Fibroblast of skin of abdomen (primary cell): ENCODE measurements around the gene TMEM167B. TPM values are rescaled to one million over a fixed set of nuclear protein-coding genes. Genes with fewer than 3 reads are reported as not detected.
"Not testable (repeated sequence)": the region's sequence is repeated elsewhere in the genome, so short reads cannot be mapped to it uniquely, and the experiment has no call there.

Source experiments
- DNase-seq: peaks from one replicate; pipeline ENCODE4 v3.0.0-alpha.2; 2013
- polyA plus RNA-seq, 2 experiments: library from polyadenylated mRNA; unstranded; fragments of 120-200 nt; gene quantifications; one replicate each; pipeline ENCODE4 v1.2.1, GENCODE V29; 2013; ENCODE audit not compliant: insufficient read length in 2 of 2

TMEM167B gene
- 34.8 TPM for polyA plus RNA-seq (2013, experiment 1 of 2; ENCODE audit: insufficient read length)
- polyA plus RNA-seq (2013, experiment 2 of 2; ENCODE audit: insufficient read length): 35.9 TPM

- DNase-seq: peak; percentile 93
These were observed at the start of gene TMEM167B for GRCh38 chr1:109090196-109091077. Gene TMEM167B (plus strand): TSS chr1:109090764. CDS start chr1:109090873, 109 bp downstream.

DNA sequence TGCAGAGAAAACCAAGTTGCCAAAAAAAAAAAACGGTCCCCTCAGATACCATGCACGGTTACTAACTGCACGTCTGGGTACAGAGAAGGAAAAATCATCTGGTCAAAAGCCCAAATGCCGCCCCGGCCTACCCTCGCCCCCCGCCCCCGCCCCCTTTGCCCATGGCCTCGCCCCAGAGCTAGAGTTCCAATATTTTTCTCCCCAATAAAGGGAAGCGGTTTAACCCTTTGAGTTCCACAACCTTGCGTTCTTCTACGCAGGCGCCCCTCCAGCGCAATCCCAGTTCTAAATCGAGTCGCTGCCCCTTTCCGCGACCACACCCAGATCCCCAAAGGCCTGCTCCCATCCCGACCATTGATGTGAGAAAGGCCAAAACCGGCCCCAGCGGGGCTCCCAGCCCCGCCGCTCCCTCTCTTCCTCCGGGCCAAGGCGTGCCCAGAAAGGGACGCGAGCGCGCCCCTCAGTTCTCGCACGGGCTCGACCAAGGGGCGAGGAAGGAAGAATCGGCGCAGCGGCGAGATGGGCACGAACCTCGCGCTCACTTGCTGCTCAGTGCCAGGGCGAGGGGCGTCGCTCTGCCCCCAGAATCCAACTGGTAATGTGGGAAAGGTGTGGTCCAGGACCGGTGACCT lies 49.5 kb upstream of the TMEM167B start:
- peak; percentile 24 for DNase-seq

- peak; percentile 96 for DNase-seq
These were observed 48.7 kb upstream of the TMEM167B start, which contains the start of gene WDR47 for GRCh38 chr1:109041621-109042468. Gene WDR47 (minus strand): TSS chr1:109042102. CDS start chr1:109023512, 18,590 bp downstream.

DNA sequence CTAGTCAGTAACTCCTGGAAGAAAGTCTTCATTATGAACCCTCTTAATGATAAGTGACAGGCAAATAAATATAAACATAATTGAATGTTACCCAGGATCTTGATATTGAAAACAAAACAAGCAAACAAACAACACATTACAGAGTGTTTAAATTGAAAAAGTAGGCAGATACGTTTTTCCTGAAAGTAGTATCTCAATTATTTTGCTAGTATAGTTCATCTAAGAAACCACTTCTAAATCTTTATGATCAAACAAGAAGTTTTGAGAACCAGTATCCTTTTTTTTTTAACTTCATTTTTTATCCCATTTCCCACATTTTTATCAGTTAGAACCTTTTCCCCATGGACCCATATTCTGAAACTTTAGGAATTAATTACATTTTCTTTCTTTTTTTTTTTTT lies 45.0 kb upstream of the TMEM167B start:
- DNase-seq: no peak

DNA sequence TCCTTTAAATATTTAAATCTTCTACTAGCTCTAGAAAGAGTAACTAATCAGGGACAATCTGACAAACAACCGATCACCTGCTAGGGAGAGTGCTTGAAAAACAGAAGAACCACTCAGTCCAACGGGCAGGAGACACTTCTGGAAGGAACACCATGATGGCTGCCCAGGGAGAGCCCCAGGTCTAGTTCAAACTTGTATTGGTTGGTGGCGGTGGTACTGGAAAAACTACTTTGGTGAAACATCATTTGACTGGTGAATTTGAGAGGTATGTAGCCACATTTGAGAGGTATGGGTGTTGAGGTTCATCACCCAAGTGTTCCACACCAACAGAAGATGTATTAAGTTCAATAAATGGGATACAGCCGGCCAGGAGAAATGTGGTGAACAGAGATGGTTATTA lies 43.9 kb upstream of the TMEM167B start:
- DNase-seq: no peak

GRCh38 chr1:109047339-109047738 lies 43.2 kb upstream of the TMEM167B start:
- no peak for DNase-seq

- DNase-seq: no peak
These were observed 42.2 kb upstream of the TMEM167B start for GRCh38 chr1:109048335-109048734.

- DNase-seq: no peak
These were observed 40.2 kb upstream of the TMEM167B start for GRCh38 chr1:109050228-109050995.

DNA sequence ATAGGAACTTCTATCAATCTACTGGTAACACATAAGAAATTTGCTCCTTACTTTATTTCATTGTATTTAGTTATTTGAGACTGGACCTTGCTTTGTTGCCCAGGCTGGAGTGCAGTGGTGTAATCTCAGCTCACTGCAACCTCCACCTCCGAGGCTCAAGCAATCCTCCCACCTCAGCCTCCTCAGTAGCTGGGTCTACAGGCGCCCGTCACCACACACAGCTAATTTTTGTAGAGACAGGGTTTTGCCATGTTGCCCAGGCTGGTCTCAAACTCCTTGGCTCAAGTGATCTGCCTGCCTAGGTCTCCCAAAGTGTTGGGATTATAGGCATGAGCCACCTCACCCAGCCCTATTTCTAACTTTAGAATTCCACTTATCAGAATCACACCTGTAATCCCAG lies 38.4 kb upstream of the TMEM167B start:
- DNase-seq: not testable (repeated sequence)

GRCh38 chr1:109056064-109056463 lies 34.5 kb upstream of the TMEM167B start:
- DNase-seq: no peak

- no peak for DNase-seq
These were observed 31.5 kb upstream of the TMEM167B start for GRCh38 chr1:109059026-109059425.

DNA sequence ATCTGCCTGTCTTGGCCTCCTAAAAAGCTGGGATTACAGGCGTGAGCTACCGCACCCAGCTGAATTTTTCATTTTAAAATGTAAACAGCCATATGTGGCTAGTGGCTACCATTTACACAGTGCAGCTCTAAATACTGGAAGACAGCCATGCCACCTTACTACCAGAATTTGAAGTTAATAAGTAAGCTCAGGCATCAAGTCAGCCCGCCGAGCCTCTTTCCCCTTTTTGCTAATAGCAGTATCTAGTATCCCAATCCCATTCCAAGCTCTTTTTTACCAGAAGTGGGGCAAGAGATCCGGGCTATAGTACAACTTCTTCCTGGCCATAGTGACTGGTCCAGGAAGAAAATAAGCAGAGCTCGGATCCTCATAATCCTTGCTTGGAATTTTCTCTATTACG lies 29.9 kb upstream of the TMEM167B start:
- DNase-seq: no peak

GRCh38 chr1:109061183-109061582 lies 29.4 kb upstream of the TMEM167B start:
- no peak for DNase-seq

GRCh38 chr1:109065137-109065536 lies 25.4 kb upstream of the TMEM167B start:
- no peak for DNase-seq

- no peak for DNase-seq
These were observed 22.7 kb upstream of the TMEM167B start for GRCh38 chr1:109067883-109068282.

GRCh38 chr1:109069294-109069693 lies 21.3 kb upstream of the TMEM167B start:
- DNase-seq: no peak

GRCh38 chr1:109075531-109076490 lies 14.8 kb upstream of the TMEM167B start, which contains the start of gene TAF13:
Gene TAF13 (minus strand): TSS chr1:109076003. CDS start chr1:109075947, 56 bp downstream.
- peak; percentile 97 for DNase-seq

DNA sequence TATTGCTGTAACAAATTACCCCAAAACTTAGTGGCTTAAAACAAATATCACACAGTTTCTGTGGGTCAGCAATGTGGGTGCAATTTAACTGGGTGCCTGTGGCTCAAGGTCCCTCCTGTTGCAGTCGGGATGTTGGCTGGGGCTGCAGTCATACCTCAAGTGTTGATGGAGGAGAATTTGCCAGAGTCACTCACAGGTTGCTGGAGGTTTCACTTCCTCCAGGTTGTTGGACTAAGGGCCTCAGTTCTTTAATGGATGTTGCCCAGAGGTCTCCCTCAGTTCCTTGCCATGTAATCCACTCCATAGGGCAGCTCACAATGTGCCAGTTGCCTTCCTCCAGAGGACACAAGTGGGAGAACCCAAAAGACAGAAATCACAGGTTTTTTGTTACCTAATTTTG lies 12.2 kb upstream of the TMEM167B start:
- no peak for DNase-seq

- DNase-seq: no peak
These were observed 11.3 kb upstream of the TMEM167B start for GRCh38 chr1:109079240-109079622.

DNA sequence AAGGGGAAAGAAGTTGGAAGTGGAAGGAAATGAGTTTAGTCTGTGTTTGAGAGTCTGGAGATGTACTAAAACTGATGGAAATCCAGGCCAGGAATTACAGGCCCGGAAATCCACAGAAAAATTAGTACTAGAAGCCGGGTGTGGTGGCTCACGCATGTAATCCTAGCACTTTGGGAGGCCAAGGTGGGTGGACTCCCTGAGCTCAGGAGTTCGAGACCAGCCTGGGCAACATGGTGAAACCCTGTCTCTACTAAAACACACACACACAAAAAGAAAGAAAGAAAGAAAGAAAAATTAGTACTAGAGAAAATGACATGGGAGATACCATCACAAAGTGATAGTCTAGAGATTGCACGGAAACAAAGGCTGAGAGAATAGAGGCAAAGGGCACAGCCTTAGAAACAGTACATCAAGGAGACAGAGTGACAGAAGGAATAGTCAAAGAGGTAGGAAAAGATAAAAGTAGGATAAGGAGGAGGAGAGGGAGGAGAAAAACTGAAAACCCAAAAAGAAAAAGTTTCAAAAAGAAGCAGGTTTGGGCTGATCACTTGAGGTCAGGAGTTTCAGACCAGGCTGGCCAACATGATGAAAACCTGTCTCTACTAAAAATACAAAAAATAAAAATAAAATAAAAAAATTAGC lies 10.0 kb upstream of the TMEM167B start:
- DNase-seq: no peak
